Activated CD4-positive, alpha-beta T cell treated with anti-CD3 and anti-CD28 coated beads, Interleukin-2, amount 10 ng/mL, durations not matched to agents 24 days and 14 days (primary cell): ENCODE measurements around the gene BMP7. TPM values are rescaled to one million over a fixed set of nuclear protein-coding genes. Genes with fewer than 3 reads are reported as not detected.

Source experiments
- DNase-seq: peaks from one replicate; pipeline ENCODE4 v3.0.0; 2022
- H3K27ac Mint-ChIP-seq: one replicate; pipeline ENCODE4 v1.8.0; 2022; ENCODE audit warnings: mild to moderate bottlenecking, mixed read lengths
- H3K27me3 Mint-ChIP-seq: one replicate; pipeline ENCODE4 v1.8.0; 2022; ENCODE audit warnings: mixed read lengths
- H3K36me3 Mint-ChIP-seq: one replicate; pipeline ENCODE4 v1.8.0; 2022; ENCODE audit warnings: low read depth, mild to moderate bottlenecking, mixed read lengths
- H3K4me1 Mint-ChIP-seq: one replicate; pipeline ENCODE4 v1.8.0; 2021; ENCODE audit warnings: mixed read lengths
- H3K4me3 Mint-ChIP-seq: one replicate; pipeline ENCODE4 v1.8.0; 2022; ENCODE audit warnings: mild to moderate bottlenecking, moderate library complexity, mixed read lengths
- H3K9me3 Mint-ChIP-seq: one replicate; pipeline ENCODE4 v1.8.0; 2021; ENCODE audit warnings: mixed read lengths
- intact Hi-C: fragments of 100-400 bp; cut with micrococcal nuclease; formaldehyde crosslinking; loops from one replicate; pipeline ENCODE4 v1.15.1; 2023
- total RNA-seq: library from RNA; stranded (reverse); gene quantifications from 2 replicates; pipeline ENCODE4 v1.2.3, GENCODE V29; 2022

The BMP7 gene
- total RNA-seq, 1 donor from 2014 or later: 0.07 TPM

GRCh38 chr20:57133926-57134650 is 132.4 kb downstream of the BMP7 start:
- Mint-ChIP-seq H3K36me3 (no peaks in the 10 kb centered on the region), H3K4me3 (no peak overlapping the region), H3K27ac (no peak overlapping the region), H3K9me3 (no peaks in the 10 kb centered on the region), H3K27me3 (peaks cover 9% of the 10 kb centered on the region), H3K4me1 (no peaks in the 10 kb centered on the region)
- intact Hi-C loops: no loop called here
- no peak for DNase-seq

DNA sequence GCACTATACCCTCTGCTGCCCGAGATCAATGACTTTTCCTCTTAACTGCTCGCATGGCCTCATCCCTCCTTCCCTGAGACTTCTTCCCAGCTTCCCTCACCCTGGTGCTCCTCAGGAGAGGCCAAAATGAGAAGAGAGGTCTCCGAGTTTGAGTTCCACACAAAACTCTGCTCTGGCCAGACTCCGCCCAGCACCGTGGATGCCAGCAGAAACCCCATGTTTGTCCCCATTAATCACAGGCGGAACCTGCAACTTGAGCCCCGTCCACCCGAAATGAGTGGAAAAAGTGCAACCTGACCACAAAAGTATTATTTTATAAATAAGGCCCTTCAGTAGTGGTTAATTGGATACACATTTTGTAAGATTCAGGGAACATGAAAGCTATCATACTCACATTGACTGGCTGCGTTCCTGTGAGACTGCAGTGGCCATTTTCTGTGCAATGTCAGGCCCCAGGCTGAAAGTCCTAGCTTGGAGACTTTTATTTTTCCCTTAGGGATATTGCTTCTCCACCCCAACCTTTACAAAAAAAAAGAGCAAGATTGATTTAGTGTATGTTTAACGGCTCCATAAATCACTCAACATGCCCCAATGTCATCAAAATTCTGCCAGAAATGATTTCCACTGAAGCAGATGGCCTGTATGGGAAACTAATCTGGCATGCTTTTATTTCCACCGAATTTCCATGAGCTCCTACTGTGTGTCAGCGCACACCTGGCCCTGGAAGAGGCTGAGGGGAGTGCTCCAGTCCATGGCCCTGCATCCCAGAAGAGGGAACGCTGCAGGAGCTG is 134.6 kb downstream of the BMP7 start:
- no peak for DNase-seq
- Mint-ChIP-seq H3K27ac (no peak overlapping the region), H3K4me1 (no peaks in the 10 kb centered on the region), H3K9me3 (no peaks in the 10 kb centered on the region), H3K4me3 (no peak overlapping the region), H3K27me3 (peaks cover 9% of the 10 kb centered on the region), H3K36me3 (no peaks in the 10 kb centered on the region)
- intact Hi-C loops: no loop called here

GRCh38 chr20:57131077-57131476 is 135.4 kb downstream of the BMP7 start:
- H3K4me1 Mint-ChIP-seq: peaks cover 6% of the 10 kb centered on the region
- H3K9me3 Mint-ChIP-seq: no peaks in the 10 kb centered on the region
- no peak overlapping the region for H3K4me3 Mint-ChIP-seq
- no peaks in the 10 kb centered on the region for H3K36me3 Mint-ChIP-seq
- intact Hi-C loops: no loop called here
- DNase-seq: no peak
- H3K27me3 Mint-ChIP-seq: peaks cover 9% of the 10 kb centered on the region
- no peak overlapping the region for H3K27ac Mint-ChIP-seq

GRCh38 chr20:57130160-57130772 is 136.2 kb downstream of the BMP7 start:
- no peak overlapping the region for H3K4me3 Mint-ChIP-seq
- intact Hi-C loops: no loop called here
- peaks cover 6% of the 10 kb centered on the region for H3K4me1 Mint-ChIP-seq
- H3K36me3 Mint-ChIP-seq: no peaks in the 10 kb centered on the region
- H3K27me3 Mint-ChIP-seq: peaks cover 9% of the 10 kb centered on the region
- H3K9me3 Mint-ChIP-seq: no peaks in the 10 kb centered on the region
- H3K27ac Mint-ChIP-seq: no peak overlapping the region
- DNase-seq: no peak

- intact Hi-C loops: no loop called here
- Mint-ChIP-seq H3K36me3 (no peaks in the 10 kb centered on the region), H3K27me3 (peaks cover 5% of the 10 kb centered on the region), H3K9me3 (no peaks in the 10 kb centered on the region), H3K4me3 (no peak overlapping the region), H3K27ac (no peak overlapping the region), H3K4me1 (peaks cover 6% of the 10 kb centered on the region)
- no peak for DNase-seq
These were observed 137.1 kb downstream of the BMP7 start for GRCh38 chr20:57129303-57129702.

DNA sequence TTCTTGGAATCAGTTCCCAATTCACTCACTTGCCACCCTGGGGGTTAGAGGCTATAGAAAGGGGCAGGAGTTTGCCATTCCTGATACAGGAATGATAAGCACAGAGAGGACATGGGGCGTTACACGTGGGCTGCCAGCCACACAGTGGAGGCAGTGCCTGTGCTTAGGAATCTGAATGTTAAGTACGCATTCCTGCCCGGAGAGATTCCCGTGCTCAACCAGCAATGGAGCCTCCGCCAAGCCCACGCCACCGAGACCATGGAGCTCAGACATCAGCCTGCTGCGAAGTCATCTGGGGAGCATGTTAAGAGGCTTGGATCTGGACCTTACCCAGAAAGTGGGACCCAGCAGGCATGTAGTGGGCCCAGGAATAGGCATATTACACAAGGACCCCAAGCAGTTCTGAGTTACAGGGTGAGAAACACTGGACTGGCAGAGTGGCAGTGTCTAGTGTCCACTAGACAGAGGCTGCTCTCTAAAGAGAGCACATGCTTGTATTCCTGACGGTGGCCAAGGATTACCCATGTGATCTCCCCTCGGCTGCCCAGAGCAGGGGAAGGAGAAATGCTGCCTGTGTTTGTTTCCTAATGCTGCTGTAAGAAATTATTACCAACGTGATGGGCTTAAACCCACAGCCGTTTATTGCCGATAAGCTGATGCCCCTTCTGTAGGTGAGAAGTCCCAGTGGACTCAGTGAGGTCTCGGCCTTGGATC is 138.2 kb downstream of the BMP7 start:
- no peak for DNase-seq

GRCh38 chr20:57126481-57127092 is 139.9 kb downstream of the BMP7 start:
- Mint-ChIP-seq H3K4me3 (no peak overlapping the region), H3K4me1 (peaks cover 6% of the 10 kb centered on the region), H3K36me3 (no peaks in the 10 kb centered on the region), H3K27me3 (peaks cover 2% of the 10 kb centered on the region), H3K9me3 (no peaks in the 10 kb centered on the region), H3K27ac (no peak overlapping the region)
- intact Hi-C loops: no loop called here
- no peak for DNase-seq

More for the DNA sequence above, 138.2 kb downstream of the BMP7 start:
- H3K27ac Mint-ChIP-seq: no peak overlapping the region
- H3K4me1 Mint-ChIP-seq: peaks cover 6% of the 10 kb centered on the region
- H3K27me3 Mint-ChIP-seq: peaks cover 2% of the 10 kb centered on the region
- no peaks in the 10 kb centered on the region for H3K9me3 Mint-ChIP-seq
- intact Hi-C loops: no loop called here
- H3K36me3 Mint-ChIP-seq: no peaks in the 10 kb centered on the region
- no peak overlapping the region for H3K4me3 Mint-ChIP-seq

GRCh38 chr20:57124800-57125517 is 141.5 kb downstream of the BMP7 start:
- H3K36me3 Mint-ChIP-seq: no peaks in the 10 kb centered on the region
- no peaks in the 10 kb centered on the region for H3K9me3 Mint-ChIP-seq
- DNase-seq: no peak
- H3K27ac Mint-ChIP-seq: no peak overlapping the region
- H3K27me3 Mint-ChIP-seq: peaks cover 2% of the 10 kb centered on the region
- H3K4me1 Mint-ChIP-seq: peaks cover 6% of the 10 kb centered on the region
- intact Hi-C loops: no loop called here
- no peak overlapping the region for H3K4me3 Mint-ChIP-seq

DNA sequence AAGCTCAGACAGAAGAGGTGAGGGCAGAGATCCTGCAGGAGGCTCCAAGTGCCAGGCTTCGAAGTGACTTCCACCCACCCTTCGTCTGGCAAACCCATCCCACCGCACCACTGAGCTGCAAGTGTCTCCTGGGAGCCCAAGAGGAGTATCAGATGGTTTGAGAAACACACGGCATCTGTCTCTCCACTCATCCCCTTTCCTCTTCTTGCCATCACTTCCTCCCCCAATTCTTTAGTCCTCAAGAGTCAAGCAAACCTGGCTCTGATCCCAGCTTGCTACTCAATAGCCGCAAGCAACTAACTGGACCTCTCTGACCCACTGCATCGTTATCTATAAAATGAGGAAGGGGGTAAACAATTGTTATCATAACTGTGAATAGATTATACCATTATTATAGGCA is 142.1 kb downstream of the BMP7 start:
- H3K4me3 Mint-ChIP-seq: no peak overlapping the region
- H3K27me3 Mint-ChIP-seq: peaks cover 2% of the 10 kb centered on the region
- no peak for DNase-seq
- intact Hi-C loops: no loop called here
- H3K4me1 Mint-ChIP-seq: peaks cover 6% of the 10 kb centered on the region
- H3K27ac Mint-ChIP-seq: no peak overlapping the region
- H3K9me3 Mint-ChIP-seq: no peaks in the 10 kb centered on the region
- no peaks in the 10 kb centered on the region for H3K36me3 Mint-ChIP-seq

- intact Hi-C loops: no loop called here
- Mint-ChIP-seq H3K36me3 (no peaks in the 10 kb centered on the region), H3K4me3 (no peak overlapping the region), H3K4me1 (peaks cover 6% of the 10 kb centered on the region), H3K27me3 (peaks cover 2% of the 10 kb centered on the region), H3K27ac (no peak overlapping the region), H3K9me3 (no peaks in the 10 kb centered on the region)
- DNase-seq: no peak
These were observed 142.9 kb downstream of the BMP7 start for GRCh38 chr20:57123504-57123903.

DNA sequence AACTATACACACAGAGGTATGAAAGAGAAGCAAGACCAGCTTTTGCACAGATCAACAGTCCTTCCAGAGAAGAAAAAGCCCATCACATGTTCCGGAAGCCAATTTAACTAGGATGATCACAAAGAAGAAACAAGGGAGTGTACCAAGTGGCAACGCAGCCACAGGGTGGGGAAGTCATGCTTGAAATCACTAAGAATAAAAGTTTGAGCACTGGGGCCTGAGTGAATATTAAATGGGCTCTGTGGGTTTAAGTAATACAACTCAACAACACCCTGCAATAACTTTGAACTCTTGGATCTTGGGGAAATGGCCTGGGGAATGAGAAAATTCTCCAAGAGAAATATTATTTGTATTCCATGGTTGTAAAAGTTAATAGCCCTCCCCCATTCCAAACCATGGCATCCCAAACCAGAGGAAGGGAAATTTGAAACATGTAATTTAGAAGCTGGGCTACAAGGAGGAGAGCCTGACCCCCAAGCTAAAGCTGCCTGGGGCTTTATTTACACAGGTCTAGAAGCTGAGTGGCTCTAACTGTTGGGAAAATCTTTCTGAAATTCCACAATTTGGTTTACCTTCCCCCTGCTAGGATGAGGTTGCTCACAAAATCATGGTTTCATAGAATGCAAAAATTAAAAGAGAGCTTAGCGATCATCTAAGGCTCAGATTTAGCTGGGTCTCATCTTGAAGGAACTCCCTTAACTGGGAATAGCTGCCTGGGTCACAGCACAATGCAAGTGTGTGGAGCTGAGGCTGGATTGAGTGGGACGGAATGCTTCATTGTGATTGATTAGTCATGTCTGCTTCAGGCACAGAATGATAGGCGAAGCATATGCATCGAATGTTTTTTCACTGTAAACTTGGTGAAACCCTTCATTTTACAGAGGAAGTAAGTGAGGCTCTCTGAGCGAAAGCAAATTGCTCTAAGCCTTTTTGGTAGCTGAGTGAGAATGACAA is 143.6 kb downstream of the BMP7 start:
- Mint-ChIP-seq H3K27me3 (peaks cover 2% of the 10 kb centered on the region), H3K9me3 (no peaks in the 10 kb centered on the region), H3K36me3 (no peaks in the 10 kb centered on the region), H3K27ac (no peak overlapping the region), H3K4me3 (no peak overlapping the region), H3K4me1 (peaks cover 6% of the 10 kb centered on the region)
- DNase-seq: no peak
- intact Hi-C loops: no loop called here

- Mint-ChIP-seq H3K27me3 (peaks cover 2% of the 10 kb centered on the region), H3K4me3 (no peak overlapping the region), H3K9me3 (no peaks in the 10 kb centered on the region), H3K36me3 (no peaks in the 10 kb centered on the region), H3K27ac (no peak overlapping the region), H3K4me1 (no peaks in the 10 kb centered on the region)
- no peak for DNase-seq
- intact Hi-C loops: no loop called here
These were observed 147.5 kb downstream of the BMP7 start for GRCh38 chr20:57118964-57119363.
